H9 (cell line): ENCODE data around the gene CCDC7. TPM values are rescaled to one million over a fixed set of nuclear protein-coding genes. Genes with fewer than 3 reads are reported as not detected.

Experiments
- DNase-seq: peaks from one replicate; pipeline ENCODE4 v3.0.0-alpha.2; 2017
- H2AFZ ChIP-seq: one replicate; pipeline ENCODE4 v1.6.1; 2013; ENCODE audit warnings: mild to moderate bottlenecking, low read length, control low read depth, moderate library complexity
- H2AK5ac ChIP-seq: 2 replicates; pipeline ENCODE4 v1.6.1; 2013; ENCODE audit warnings: low read length, control low read depth, mixed read lengths; ENCODE audit not compliant: insufficient read length
- H2BK120ac ChIP-seq: one replicate; pipeline ENCODE4 v1.6.1; 2013; ENCODE audit warnings: low read depth, mild to moderate bottlenecking, low read length, control low read depth, inconsistent platforms; ENCODE audit not compliant: poor library complexity, severe bottlenecking
- H2BK12ac ChIP-seq: 2 replicates; pipeline ENCODE4 v1.6.1; 2013; ENCODE audit warnings: low read length, control low read depth, mixed read lengths, low read depth; ENCODE audit not compliant: insufficient read length
- H2BK15ac ChIP-seq: 2 replicates; pipeline ENCODE4 v1.6.1; 2013; ENCODE audit warnings: low read depth, low read length, control low read depth
- H2BK20ac ChIP-seq: one replicate; pipeline ENCODE4 v1.6.1; 2013; ENCODE audit warnings: low read depth, mild to moderate bottlenecking, low read length, control low read depth, inconsistent platforms; ENCODE audit not compliant: poor library complexity, severe bottlenecking
- H2BK5ac ChIP-seq: 2 replicates; pipeline ENCODE4 v1.6.1; 2013; ENCODE audit warnings: low read length, control low read depth, mixed read lengths; ENCODE audit not compliant: insufficient read length
- H3K14ac ChIP-seq: 2 replicates; pipeline ENCODE4 v1.6.1; 2013; ENCODE audit warnings: low read length, control low read depth; ENCODE audit not compliant: insufficient read depth
- H3K18ac ChIP-seq: 2 replicates; pipeline ENCODE4 v1.6.1; 2013; ENCODE audit warnings: low read depth, mild to moderate bottlenecking, mixed read lengths, low read length, control low read depth; ENCODE audit not compliant: insufficient read length
- H3K23ac ChIP-seq: 2 replicates; pipeline ENCODE4 v1.6.1; 2013; ENCODE audit warnings: low read length, control low read depth, mixed read lengths, low read depth; ENCODE audit not compliant: insufficient read length
- H3K23me2 ChIP-seq: 2 replicates; pipeline ENCODE4 v1.6.1; 2013; ENCODE audit warnings: low read depth, mild to moderate bottlenecking, mixed read lengths, low read length, control low read depth; ENCODE audit not compliant: insufficient read length, poor library complexity, severe bottlenecking
- H3K27ac ChIP-seq: 2 replicates; pipeline ENCODE4 v1.5.1; 2013; ENCODE audit warnings: low read length, control low read depth, mixed read lengths, low read depth; ENCODE audit not compliant: insufficient read length
- H3K27me3 ChIP-seq: 2 replicates; pipeline ENCODE4 v1.6.1; 2013; ENCODE audit warnings: low read length, control low read depth, inconsistent platforms; ENCODE audit not compliant: insufficient read depth
- H3K4ac ChIP-seq: 2 replicates; pipeline ENCODE4 v1.6.1; 2013; ENCODE audit warnings: low read depth, mild to moderate bottlenecking, control low read depth, inconsistent platforms, low read length, moderate library complexity
- H3K4me1 ChIP-seq: 2 replicates; pipeline ENCODE4 v1.6.1; 2013; ENCODE audit warnings: low read length, control low read depth, inconsistent platforms; ENCODE audit not compliant: insufficient read depth
- H3K4me2 ChIP-seq: 2 replicates; pipeline ENCODE4 v1.6.1; 2013; ENCODE audit warnings: low read length, control low read depth, mixed read lengths; ENCODE audit not compliant: insufficient read length, insufficient read depth
- H3K56ac ChIP-seq: 2 replicates; pipeline ENCODE4 v1.6.1; 2013; ENCODE audit warnings: low read depth, mild to moderate bottlenecking, mixed read lengths, low read length, control low read depth; ENCODE audit not compliant: insufficient read length
- H3K79me1 ChIP-seq: 2 replicates; pipeline ENCODE4 v1.6.1; 2013; ENCODE audit warnings: low read depth, mild to moderate bottlenecking, moderate library complexity, low read length, control low read depth, inconsistent platforms; ENCODE audit not compliant: insufficient read depth, poor library complexity, severe bottlenecking
- H3K79me2 ChIP-seq: 2 replicates; pipeline ENCODE4 v1.6.1; 2013; ENCODE audit warnings: low read length, control low read depth, inconsistent platforms; ENCODE audit not compliant: insufficient read depth
- H3K9ac ChIP-seq: 2 replicates; pipeline ENCODE4 v1.6.1; 2013; ENCODE audit warnings: low read length, control low read depth, mixed read lengths; ENCODE audit not compliant: insufficient read length; ENCODE audit errors: extremely low read depth
- H3K9me3 ChIP-seq: one replicate; pipeline ENCODE4 v1.6.1; 2013; ENCODE audit warnings: low read depth, low read length, inconsistent platforms; ENCODE audit not compliant: control insufficient read depth
- H3T11ph ChIP-seq: one replicate; pipeline ENCODE4 v1.6.1; 2013; ENCODE audit warnings: mild to moderate bottlenecking, low read length, control low read depth, inconsistent platforms
- H4K20me1 ChIP-seq: one replicate; pipeline ENCODE4 v1.6.1; 2013; ENCODE audit not compliant: control insufficient read depth, insufficient read length, insufficient read depth
- H4K5ac ChIP-seq: 2 replicates; pipeline ENCODE4 v1.6.1; 2013; ENCODE audit warnings: low read depth, mild to moderate bottlenecking, mixed read lengths, low read length, control low read depth; ENCODE audit not compliant: insufficient read length
- H4K8ac ChIP-seq: replicated peaks from 2 replicates; pipeline ENCODE4 v1.6.1; 2013; ENCODE audit warnings: low read length, control low read depth, mixed read lengths, low read depth; ENCODE audit not compliant: insufficient read length
- H4K91ac ChIP-seq: 2 replicates; pipeline ENCODE4 v1.6.1; 2013; ENCODE audit warnings: low read depth, mild to moderate bottlenecking, moderate library complexity, mixed read lengths, low read length, control low read depth; ENCODE audit not compliant: insufficient read length
- H3K27ac Mint-ChIP-seq, 3 experiments: 2 replicates in 2 of 3; 3 replicates in 1 of 3; pipeline ENCODE4 v1.8.0; 2020 to 2021; ENCODE audit warnings: mixed read lengths in 3 of 3, mild to moderate bottlenecking in 1 of 3, moderate library complexity in 1 of 3
- H3K27me3 Mint-ChIP-seq: 2 replicates; pipeline ENCODE4 v1.8.0; 2021; ENCODE audit warnings: low read depth, mild to moderate bottlenecking, moderate library complexity, mixed read lengths
- H3K36me3 Mint-ChIP-seq, 3 experiments: 2 replicates in 2 of 3; 3 replicates in 1 of 3; pipeline ENCODE4 v1.8.0; 2020 to 2021; ENCODE audit warnings: low read depth in 3 of 3, mixed read lengths in 3 of 3; ENCODE audit not compliant: insufficient read depth in 1 of 3
- H3K4me1 Mint-ChIP-seq, 2 experiments: 2 replicates each; pipeline ENCODE4 v1.8.0; 2020; ENCODE audit warnings: mixed read lengths in 2 of 2
- H3K4me3 Mint-ChIP-seq, 2 experiments: 2 replicates in 1 of 2; 3 replicates in 1 of 2; pipeline ENCODE4 v1.8.0; 2020 to 2021; ENCODE audit warnings: mild to moderate bottlenecking in 2 of 2, mixed read lengths in 2 of 2, moderate library complexity in 1 of 2
- H3K9me3 Mint-ChIP-seq, 2 experiments: 2 replicates in 1 of 2; 3 replicates in 1 of 2; pipeline ENCODE4 v1.8.0; 2020; ENCODE audit warnings: mild to moderate bottlenecking in 2 of 2, mixed read lengths in 2 of 2, moderate library complexity in 1 of 2
- WGBS: extraction: QIAGEN DNeasy Blood & Tissue Kit; methylation state at CpG from one replicate; pipeline ENCODE4 v1.1.7; 2013; ENCODE audit warnings: missing lambda C conversion rate, low lambda C conversion rate, mixed read lengths; ENCODE audit not compliant: insufficient read length; ENCODE audit errors: extremely low coverage; 5-methylcytosine and 5-hydroxymethylcytosine counted together
- total RNA-seq: library from RNA; stranded (reverse); gene quantifications from 2 replicates; pipeline ENCODE4 v1.2.1, GENCODE V29; 2021
- TF ChIP-seq, protein P1 (sequence below): fragments of 200-600 bp; sonication (generic); conservative IDR thresholded peaks from 3 replicates; pipeline ENCODE4 v1.8.0; 2021; ENCODE audit warnings: antibody characterized with exemption, mild to moderate bottlenecking

CCDC7 gene
- total RNA-seq, 1 experiment from 2014 or later = 1.6 TPM

DNA sequence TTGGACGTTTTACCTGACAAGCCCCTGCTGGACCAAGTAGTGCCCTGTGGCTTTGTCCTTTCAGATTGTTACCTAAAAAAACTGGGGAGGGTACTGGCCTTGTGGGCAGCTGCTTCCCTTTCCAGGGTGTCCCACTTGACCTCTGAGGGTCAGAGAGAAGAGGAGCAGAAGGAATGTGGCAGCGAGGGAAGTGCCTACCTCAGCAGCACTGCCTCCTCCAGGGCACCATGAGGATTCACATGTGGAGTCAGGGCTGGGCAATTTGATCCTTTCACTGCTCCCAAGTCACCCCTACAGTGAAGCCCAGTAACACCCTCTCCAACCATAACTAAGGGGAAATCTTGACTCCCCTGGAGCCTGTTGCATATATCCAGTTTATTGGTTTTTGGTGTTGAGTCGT lies 447.5 kb downstream of the CCDC7 start:
- TF ChIP-seq, protein P1, sequence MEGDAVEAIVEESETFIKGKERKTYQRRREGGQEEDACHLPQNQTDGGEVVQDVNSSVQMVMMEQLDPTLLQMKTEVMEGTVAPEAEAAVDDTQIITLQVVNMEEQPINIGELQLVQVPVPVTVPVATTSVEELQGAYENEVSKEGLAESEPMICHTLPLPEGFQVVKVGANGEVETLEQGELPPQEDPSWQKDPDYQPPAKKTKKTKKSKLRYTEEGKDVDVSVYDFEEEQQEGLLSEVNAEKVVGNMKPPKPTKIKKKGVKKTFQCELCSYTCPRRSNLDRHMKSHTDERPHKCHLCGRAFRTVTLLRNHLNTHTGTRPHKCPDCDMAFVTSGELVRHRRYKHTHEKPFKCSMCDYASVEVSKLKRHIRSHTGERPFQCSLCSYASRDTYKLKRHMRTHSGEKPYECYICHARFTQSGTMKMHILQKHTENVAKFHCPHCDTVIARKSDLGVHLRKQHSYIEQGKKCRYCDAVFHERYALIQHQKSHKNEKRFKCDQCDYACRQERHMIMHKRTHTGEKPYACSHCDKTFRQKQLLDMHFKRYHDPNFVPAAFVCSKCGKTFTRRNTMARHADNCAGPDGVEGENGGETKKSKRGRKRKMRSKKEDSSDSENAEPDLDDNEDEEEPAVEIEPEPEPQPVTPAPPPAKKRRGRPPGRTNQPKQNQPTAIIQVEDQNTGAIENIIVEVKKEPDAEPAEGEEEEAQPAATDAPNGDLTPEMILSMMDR = peak; percentile 67
- Histone ChIP-seq H3T11ph (no peak overlapping the region), H2AK5ac (no peak overlapping the region), H3K18ac (no peak overlapping the region), H3K79me2 (no peaks in the 10 kb centered on the region), H2BK120ac (no peak overlapping the region), H3K9me3 (no peaks in the 10 kb centered on the region), H3K27me3 (no peaks in the 10 kb centered on the region), H2BK12ac (no peak overlapping the region), H3K4me1 (no peaks in the 10 kb centered on the region), H3K23me2 (no peaks in the 10 kb centered on the region), H3K9ac (no peak overlapping the region), H2BK5ac (no peak overlapping the region), H3K79me1 (no peaks in the 10 kb centered on the region), H3K23ac (no peak overlapping the region), H4K8ac (no peak overlapping the region), H2AFZ (no peak overlapping the region), H3K27ac (no peak overlapping the region), H3K4ac (no peak overlapping the region), H2BK15ac (no peak overlapping the region), H4K20me1 (no peaks in the 10 kb centered on the region), H3K56ac (no peak overlapping the region), H4K91ac (no peak overlapping the region), H3K4me2 (no peak overlapping the region), H2BK20ac (no peak overlapping the region), H4K5ac (no peak overlapping the region), H3K14ac (no peak overlapping the region)
- Mint-ChIP-seq H3K36me3 (peaks cover 7 to 12% (median 11%) of the 10 kb centered on the region in 3 experiments; a peak in 6 of 7 replicates), H3K4me3 (no peak overlapping the region), H3K4me1 (peaks cover 11 to 15% of the 10 kb centered on the region in 2 experiments), H3K27ac (peak overlapping the region in 1 of 3 experiments; percentile 89; a peak in 2 of 7 replicates), H3K27me3 (no peaks in the 10 kb centered on the region), H3K9me3 (no peaks in the 10 kb centered on the region)
- WGBS = no CpG with 5 or more reads among the region's 3 CpGs
- peak; percentile 84 for DNase-seq
